Osteoblast (primary cell): ENCODE data around the gene SNAPIN. TPM values are rescaled to one million over a fixed set of nuclear protein-coding genes. Genes with fewer than 3 reads are reported as not detected.

Experiments used
- DNase-seq: peaks from one replicate; pipeline ENCODE4 v3.0.0; 2011; ENCODE audit warnings: low spot score, mixed read lengths; ENCODE audit not compliant: insufficient read length; ENCODE audit errors: missing footprints
- H2AFZ ChIP-seq: 2 replicates; pipeline ENCODE4 v1.6.0; 2011; ENCODE audit warnings: mild to moderate bottlenecking, low read length
- H3K27ac ChIP-seq: 2 replicates; pipeline ENCODE4 v1.5.1; 2011; ENCODE audit warnings: mild to moderate bottlenecking, low read depth, low read length, moderate library complexity
- H3K27me3 ChIP-seq: 2 replicates; pipeline ENCODE4 v1.6.0; 2012; ENCODE audit warnings: mild to moderate bottlenecking, control low read depth, inconsistent platforms, low read length, moderate library complexity; ENCODE audit not compliant: insufficient read depth
- H3K36me3 ChIP-seq: 2 replicates; pipeline ENCODE4 v1.5.1; 2011; ENCODE audit warnings: mild to moderate bottlenecking, low read length, control low read depth, moderate library complexity; ENCODE audit not compliant: insufficient read depth
- H3K4me1 ChIP-seq: 2 replicates; pipeline ENCODE4 v1.5.1; 2011; ENCODE audit warnings: mild to moderate bottlenecking, low read length, control low read depth, moderate library complexity; ENCODE audit not compliant: insufficient read depth
- H3K4me2 ChIP-seq: 2 replicates; pipeline ENCODE4 v1.6.0; 2011; ENCODE audit warnings: mild to moderate bottlenecking, low read length; ENCODE audit not compliant: insufficient read depth
- H3K4me3 ChIP-seq: fragments of 200-600 bp; sonication (generic); 3 replicates; pipeline ENCODE4 v1.5.1; 2012; ENCODE audit warnings: mild to moderate bottlenecking, low read length, inconsistent platforms; ENCODE audit not compliant: insufficient read depth
- H3K79me2 ChIP-seq: 2 replicates; pipeline ENCODE4 v1.6.0; 2012; ENCODE audit warnings: mild to moderate bottlenecking, low read length, control low read depth, inconsistent platforms; ENCODE audit not compliant: insufficient read depth
- H3K9me3 ChIP-seq: 2 replicates; pipeline ENCODE4 v1.5.1; 2011; ENCODE audit warnings: low read depth, low read length, control low read depth
- H4K20me1 ChIP-seq: 2 replicates; pipeline ENCODE4 v1.6.0; 2012; ENCODE audit warnings: mild to moderate bottlenecking, low read length, control low read depth; ENCODE audit not compliant: insufficient read depth
- total RNA-seq: library from RNA; depleted of rRNA; stranded (reverse); fragments of >200 nt; gene quantifications from 2 replicates; pipeline ENCODE4 v1.2.3, GENCODE V29; 2012
- TF ChIP-seq, protein P1 (sequence below): IDR thresholded peaks from 2 replicates; pipeline ENCODE4 v1.5.1; 2011; ENCODE audit warnings: mild to moderate bottlenecking, low read depth, low read length, moderate library complexity; ENCODE audit errors: extremely low read depth

SNAPIN gene
- total RNA-seq, 1 donor = 53.6 TPM

DNA sequence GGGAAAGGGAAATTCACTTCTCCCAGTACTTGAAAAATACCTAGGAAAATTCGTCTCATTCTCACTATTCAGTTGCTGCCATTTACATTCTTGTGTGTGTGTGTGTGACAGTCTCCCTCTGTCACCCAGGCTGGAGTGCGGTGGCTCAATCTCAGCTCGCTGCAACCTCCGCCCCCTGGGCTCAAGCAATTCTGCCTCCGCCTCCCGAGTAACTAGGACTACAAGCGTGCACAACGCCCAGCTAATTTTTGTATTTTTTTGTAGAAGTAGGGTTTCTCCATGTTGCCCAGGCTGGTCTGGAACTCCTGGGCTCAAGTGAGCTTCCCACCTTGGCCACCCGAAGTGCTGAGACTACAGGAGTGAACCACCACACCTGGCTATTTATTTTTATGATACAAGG, 1.2 kb downstream of the SNAPIN start:
- peak overlapping the region; percentile 96 for H3K4me2 ChIP-seq
- TF ChIP-seq, protein P1, sequence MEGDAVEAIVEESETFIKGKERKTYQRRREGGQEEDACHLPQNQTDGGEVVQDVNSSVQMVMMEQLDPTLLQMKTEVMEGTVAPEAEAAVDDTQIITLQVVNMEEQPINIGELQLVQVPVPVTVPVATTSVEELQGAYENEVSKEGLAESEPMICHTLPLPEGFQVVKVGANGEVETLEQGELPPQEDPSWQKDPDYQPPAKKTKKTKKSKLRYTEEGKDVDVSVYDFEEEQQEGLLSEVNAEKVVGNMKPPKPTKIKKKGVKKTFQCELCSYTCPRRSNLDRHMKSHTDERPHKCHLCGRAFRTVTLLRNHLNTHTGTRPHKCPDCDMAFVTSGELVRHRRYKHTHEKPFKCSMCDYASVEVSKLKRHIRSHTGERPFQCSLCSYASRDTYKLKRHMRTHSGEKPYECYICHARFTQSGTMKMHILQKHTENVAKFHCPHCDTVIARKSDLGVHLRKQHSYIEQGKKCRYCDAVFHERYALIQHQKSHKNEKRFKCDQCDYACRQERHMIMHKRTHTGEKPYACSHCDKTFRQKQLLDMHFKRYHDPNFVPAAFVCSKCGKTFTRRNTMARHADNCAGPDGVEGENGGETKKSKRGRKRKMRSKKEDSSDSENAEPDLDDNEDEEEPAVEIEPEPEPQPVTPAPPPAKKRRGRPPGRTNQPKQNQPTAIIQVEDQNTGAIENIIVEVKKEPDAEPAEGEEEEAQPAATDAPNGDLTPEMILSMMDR = no peak

DNA sequence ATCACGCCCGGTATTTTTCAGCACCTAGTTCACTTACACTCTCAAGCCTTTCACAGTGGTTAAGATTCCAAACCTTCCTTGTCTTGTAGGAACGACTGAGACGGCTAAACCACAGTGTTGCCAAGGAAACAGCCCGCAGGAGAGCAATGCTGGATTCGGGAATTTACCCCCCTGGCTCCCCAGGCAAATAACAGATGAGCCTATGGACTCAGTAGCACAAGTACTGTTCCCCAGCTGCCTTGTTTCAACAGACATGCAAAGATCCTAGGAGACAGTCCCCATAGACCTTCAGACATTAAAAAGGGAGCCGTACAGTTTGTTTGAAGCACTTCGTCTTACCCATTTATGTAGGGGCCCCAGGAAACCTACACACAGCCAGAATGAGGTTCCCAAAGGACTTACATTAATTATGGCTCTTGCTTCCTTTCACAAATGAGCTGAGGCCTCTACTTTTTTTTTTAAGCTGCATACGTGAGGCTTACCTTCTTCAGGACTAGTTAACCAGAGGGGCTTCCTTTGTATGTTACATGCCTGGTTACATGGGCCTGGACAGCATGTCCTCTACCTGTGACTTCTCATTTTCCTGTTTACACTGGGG, 2.7 kb downstream of the SNAPIN start:
- no peak for DNase-seq
- no peak overlapping the region for H3K27ac ChIP-seq
- H3K4me2 ChIP-seq = no peak overlapping the region
- H4K20me1 ChIP-seq = peaks cover 3% of the 10 kb centered on the region
- H3K36me3 ChIP-seq = peaks cover 57% of the 10 kb centered on the region
- H3K4me1 ChIP-seq = peaks cover 18% of the 10 kb centered on the region
- H3K79me2 ChIP-seq = peaks cover 20% of the 10 kb centered on the region
- TF ChIP-seq, protein P1 = no peak
- no peak overlapping the region for H3K4me3 ChIP-seq
- H2AFZ ChIP-seq = no peak overlapping the region
- no peaks in the 10 kb centered on the region for H3K9me3 ChIP-seq
- no peaks in the 10 kb centered on the region for H3K27me3 ChIP-seq

More for the DNA sequence above, 1.2 kb downstream of the SNAPIN start:
- Histone ChIP-seq H3K4me3 (peak overlapping the region; percentile 80), H3K27ac (no peak overlapping the region), H2AFZ (no peak overlapping the region), H3K27me3 (no peaks in the 10 kb centered on the region), H4K20me1 (peaks cover 3% of the 10 kb centered on the region), H3K79me2 (peaks cover 20% of the 10 kb centered on the region), H3K9me3 (no peaks in the 10 kb centered on the region), H3K36me3 (peaks cover 41% of the 10 kb centered on the region), H3K4me1 (peaks cover 18% of the 10 kb centered on the region)
- DNase-seq = no peak

DNA sequence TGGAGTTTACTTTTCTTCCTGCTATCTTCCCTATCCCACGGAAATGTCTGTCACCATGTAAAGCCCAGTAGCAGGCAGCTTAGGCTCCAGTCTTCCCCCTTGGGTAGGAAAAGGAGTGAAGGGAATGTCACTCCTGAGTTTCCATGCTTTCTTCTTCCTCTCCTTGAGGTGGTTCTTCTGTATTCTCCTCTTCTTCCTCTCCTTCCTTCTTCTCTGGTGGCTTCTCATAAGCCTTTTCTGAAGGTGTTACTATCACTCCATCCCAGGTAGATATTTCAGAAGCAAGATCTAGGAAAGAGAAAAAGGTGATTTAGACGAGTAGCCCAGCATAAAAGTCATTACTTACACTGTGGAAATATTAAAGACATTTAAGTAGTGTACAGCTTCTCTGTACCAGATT, 3.8 kb downstream of the SNAPIN start:
- Histone ChIP-seq H3K27ac (peak overlapping the region; percentile 71), H4K20me1 (peaks cover 3% of the 10 kb centered on the region), H3K4me1 (peaks cover 18% of the 10 kb centered on the region), H3K4me2 (no peak overlapping the region), H3K27me3 (no peaks in the 10 kb centered on the region), H3K36me3 (peaks cover 67% of the 10 kb centered on the region), H3K9me3 (no peaks in the 10 kb centered on the region), H3K4me3 (no peak overlapping the region), H3K79me2 (peaks cover 23% of the 10 kb centered on the region), H2AFZ (no peak overlapping the region)
- DNase-seq = no peak
- TF ChIP-seq, protein P1 = no peak

DNA sequence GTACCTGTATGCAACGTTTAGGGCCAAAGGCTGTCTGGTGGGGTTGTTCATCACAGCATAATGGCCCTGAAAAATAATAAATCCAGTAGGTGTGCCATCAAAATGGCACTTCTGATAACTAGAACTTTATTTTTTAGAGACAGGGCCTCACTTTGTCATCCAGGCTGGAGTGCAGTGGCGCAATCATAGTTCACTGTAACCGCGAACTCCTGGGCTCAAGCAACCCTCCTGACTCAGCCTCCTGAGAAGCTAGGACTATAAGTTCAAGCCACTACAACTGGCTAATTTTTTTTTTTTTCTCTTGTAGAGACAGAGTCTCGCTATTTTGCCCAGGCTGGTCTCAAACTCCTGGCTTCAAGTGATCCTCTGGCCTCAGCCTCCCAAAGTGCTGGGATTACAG, 4.7 kb downstream of the SNAPIN start:
- TF ChIP-seq, protein P1 = no peak
- DNase-seq = no peak
- H3K79me2 ChIP-seq = peaks cover 32% of the 10 kb centered on the region
- no peak overlapping the region for H2AFZ ChIP-seq
- H3K4me3 ChIP-seq = no peak overlapping the region
- peak overlapping the region; percentile 71 for H3K27ac ChIP-seq
- no peaks in the 10 kb centered on the region for H3K27me3 ChIP-seq
- no peak overlapping the region for H3K4me2 ChIP-seq
- peaks cover 77% of the 10 kb centered on the region for H3K36me3 ChIP-seq
- peaks cover 3% of the 10 kb centered on the region for H4K20me1 ChIP-seq
- H3K4me1 ChIP-seq = peaks cover 18% of the 10 kb centered on the region
- H3K9me3 ChIP-seq = no peaks in the 10 kb centered on the region
